Measurements from ENCODE around the gene PCDHA6. TPM values are rescaled to one million over a fixed set of nuclear protein-coding genes. Genes with fewer than 3 reads are reported as not detected.

The PCDHA6 gene
- total and polyA plus RNA-seq, 2 of the 8 experiments (the other 6 are each of a cell fraction or from before 2014, with no cell fraction given) = 0.71 to 7.1 TPM

GRCh38 chr5:140857177-140857986 lies 29.6 kb downstream of the PCDHA6 start:
- Histone ChIP-seq H3K18ac (ENCODE audit: extremely low read depth, low read length) (no peak overlapping the region), H3K14ac (ENCODE audit: insufficient read length) (no peak overlapping the region), H3K4me3 (ENCODE audit: extremely low read depth in 1 of 4, insufficient read depth in 2 of 4, low read depth in 3 of 4, low read length in 4 of 4) (no peak overlapping the region), H3K23me2 (ENCODE audit: low read depth, low read length) (no peaks in the 10 kb centered on the region), H2AFZ (ENCODE audit: low read length) (no peak overlapping the region), H4K8ac (ENCODE audit: extremely low read depth, insufficient read depth, low read length) (no peak overlapping the region), H3K79me2 (ENCODE audit: control insufficient read depth in 1 of 2, insufficient read depth in 2 of 2, low read length in 2 of 2) (no peaks in the 10 kb centered on the region), H2BK15ac (ENCODE audit: low read length) (no peak overlapping the region), H3K23ac (ENCODE audit: insufficient read length) (no peak overlapping the region), H3K4ac (replicated peaks; ENCODE audit: insufficient read length, low read depth, low read length) (no peak overlapping the region), H3K56ac (replicated peaks; ENCODE audit: insufficient read length, low read depth, low read length) (no peak overlapping the region), H2BK120ac (replicated peaks; ENCODE audit: low read depth, low read length) (no peak overlapping the region), H3K79me1 (ENCODE audit: low read depth, low read length) (no peaks in the 10 kb centered on the region), H4K91ac (replicated peaks; ENCODE audit: insufficient read length, low read length) (no peak overlapping the region), H3K9ac (replicated peaks in 1 of 4; ENCODE audit: extremely low read depth in 1 of 4, low read depth in 3 of 4, low read length in 3 of 4) (no peak overlapping the region), H3K4me2 (ENCODE audit: insufficient read depth in 1 of 2, low read depth in 2 of 2, low read length in 2 of 2) (no peak overlapping the region; a peak in 1 of 4 replicates), H2BK5ac (ENCODE audit: low read depth, low read length) (no peak overlapping the region), H4K20me1 (replicated peaks in 1 of 2; ENCODE audit: control insufficient read depth in 1 of 2, insufficient read depth in 2 of 2, low read length in 2 of 2) (no peaks in the 10 kb centered on the region), H2AK5ac (ENCODE audit: low read depth, low read length) (no peak overlapping the region), H4K5ac (ENCODE audit: insufficient read length, low read depth, low read length) (no peak overlapping the region), H3K27me3 (replicated peaks in 1 of 4; ENCODE audit: control insufficient read depth in 3 of 4, extremely low read depth in 1 of 4, insufficient read depth in 3 of 4, low read length in 3 of 4) (no peaks in the 10 kb centered on the region), H3K36me3 (ENCODE audit: control insufficient read depth in 2 of 4, insufficient read depth in 4 of 4, low read length in 3 of 4) (peaks cover 0 to 10% (median 2%) of the 10 kb centered on the region in 4 experiments; a peak in 3 of 8 replicates), H3K9me3 (ENCODE audit: insufficient read depth in 2 of 2, low read depth in 1 of 2, low read length in 1 of 2) (peaks cover 6 to 17% of the 10 kb centered on the region in 2 experiments; a peak in 2 of 4 replicates), H3K4me1 (replicated peaks in 1 of 4; ENCODE audit: control insufficient read depth in 3 of 4, insufficient read depth in 4 of 4, low read length in 3 of 4) (no peaks in the 10 kb centered on the region), H2BK12ac (ENCODE audit: low read depth, low read length) (no peak overlapping the region), H3K27ac (ENCODE audit: low read depth, low read length) (no peak overlapping the region), H2BK20ac (ENCODE audit: low read length) (no peak overlapping the region)
- DNase-seq (ENCODE audit: low read depth in 1 of 2, low spot score in 2 of 2) (no peak), FAIRE-seq (no peak)
- WGBS, 2 experiments (ENCODE audit: extremely low coverage in 1 of 2, insufficient coverage in 1 of 2, insufficient read length in 1 of 2, insufficient replicate concordance in 2 of 2, low coverage in 1 of 2, low lambda C conversion rate in 2 of 2, missing lambda C conversion rate in 1 of 2) = 93% methylated on average over 14 of the region's 94 CpGs; no CpG with 5 or more reads in 1 of the 2 experiments
- POLR2A ChIA-PET (ENCODE audit: partially characterized antibody) = interaction anchor here (1.6 to 2.1 kb wide), 2 partner anchors 13 to 18 kb away, joined by 4 to 7 read pairs; no protein-coding TSS in a partner anchor
- CTCF ChIA-PET (ENCODE audit: partially characterized antibody) = interaction anchor here (0.9 to 3.4 kb wide), 13 partner anchors 11 to 333 kb away, joined by 3 to 23 read pairs (median 4); partner anchors contain the start of genes PCDHA11, PCDHA12, PCDHA4 and PCDHA6
- TF ChIP-seq TAF7 (optimal IDR thresholded peaks at IDR 0.05; ENCODE audit: borderline replicate concordance, low read depth, low read length) = no peak
- TF ChIP-seq CBX5 (IDR thresholded peaks at IDR 0.05; ENCODE audit: low read depth, low read length) = no peak
- TF ChIP-seq, protein P1, sequence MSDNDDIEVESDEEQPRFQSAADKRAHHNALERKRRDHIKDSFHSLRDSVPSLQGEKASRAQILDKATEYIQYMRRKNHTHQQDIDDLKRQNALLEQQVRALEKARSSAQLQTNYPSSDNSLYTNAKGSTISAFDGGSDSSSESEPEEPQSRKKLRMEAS (IDR thresholded peaks at IDR 0.05) = no peak
- no peak for TF ChIP-seq FOSL1 (IDR thresholded peaks at IDR 0.05; ENCODE audit: insufficient read depth, low read depth, low read length)
- no peak for TF ChIP-seq HDAC2 (IDR thresholded peaks at IDR 0.05; ENCODE audit: borderline replicate concordance in 1 of 2, low read depth in 2 of 2, low read length in 2 of 2)
- TF ChIP-seq SIRT6 (IDR thresholded peaks at IDR 0.05; ENCODE audit: low read length) = no peak
- TF ChIP-seq CHD1 (IDR thresholded peaks at IDR 0.05; ENCODE audit: low read depth, low read length) = no peak
- no peak for TF ChIP-seq KDM1A (IDR thresholded peaks at IDR 0.05; ENCODE audit: borderline replicate concordance, low read length)
- TF ChIP-seq GTF2F1 (IDR thresholded peaks at IDR 0.05; ENCODE audit: borderline replicate concordance, low read depth, low read length) = no peak
- TF ChIP-seq SAP30 (IDR thresholded peaks at IDR 0.05; ENCODE audit: insufficient read depth, insufficient replicate concordance, low read length) = no peak
- no peak for TF ChIP-seq HDAC6 (IDR thresholded peaks at IDR 0.05; ENCODE audit: low read depth, low read length)
